DMS79 (cell line): ENCODE results near the gene TUBG2.
"Not testable (repeated sequence)": the region's sequence is repeated elsewhere in the genome, so short reads cannot be mapped to it uniquely, and the experiment has no call there.

ENCODE experiments used
- DNase-seq: peaks from one replicate; lab custom pipeline; 2025; lab: John Stamatoyannopoulos, UW

Gene TUBG2

GRCh38 chr17:42653179-42654124 is 5.6 kb upstream of the TUBG2 start:
- no peak for DNase-seq

- no peak for DNase-seq
Measured at GRCh38 chr17:42655528-42655927, 3.6 kb upstream of the TUBG2 start.

- DNase-seq: no peak
Measured at GRCh38 chr17:42657824-42658588, 1.1 kb upstream of the TUBG2 start.

- not testable (repeated sequence) for DNase-seq
Measured at GRCh38 chr17:42659932-42660274, 819 bp downstream of the TUBG2 start.

- DNase-seq: no peak
Measured at GRCh38 chr17:42660692-42661345, 1.7 kb downstream of the TUBG2 start.

- no peak for DNase-seq
Measured at GRCh38 chr17:42665581-42666001, 6.5 kb downstream of the TUBG2 start.

- DNase-seq: not testable (repeated sequence)
Measured at GRCh38 chr17:42666126-42666525, 7.0 kb downstream of the TUBG2 start.

- no peak for DNase-seq
Measured at GRCh38 chr17:42667088-42667951, 8.2 kb downstream of the TUBG2 start.

GRCh38 chr17:42669705-42669976 is 10.6 kb downstream of the TUBG2 start:
- DNase-seq: no peak

- no peak for DNase-seq
Measured at GRCh38 chr17:42669977-42670788, 11.1 kb downstream of the TUBG2 start.

- DNase-seq: no peak
Measured at GRCh38 chr17:42670789-42671657, 11.9 kb downstream of the TUBG2 start.

GRCh38 chr17:42672038-42672437 is 13.0 kb downstream of the TUBG2 start:
- DNase-seq: peak; percentile 59

GRCh38 chr17:42673266-42673884 is 14.3 kb downstream of the TUBG2 start:
- DNase-seq: no peak

GRCh38 chr17:42673885-42674754 is 15.0 kb downstream of the TUBG2 start:
- DNase-seq: peak; percentile 34

GRCh38 chr17:42674755-42675347 is 15.8 kb downstream of the TUBG2 start:
- peak; percentile 66 for DNase-seq

GRCh38 chr17:42675348-42675964 is 16.4 kb downstream of the TUBG2 start:
- DNase-seq: peak; percentile 52

GRCh38 chr17:42675965-42676423 is 16.9 kb downstream of the TUBG2 start:
- DNase-seq: no peak
